RWPE1 (cell line): ENCODE data around the gene CNGB1.
"Not testable (repeated sequence)": the region's sequence is repeated elsewhere in the genome, so short reads cannot be mapped to it uniquely, and the experiment has no call there.

Experiments
- CTCF ChIA-PET: fragments of 350-600 bp; sonication (Branson Sonifier 250); formaldehyde crosslinking; extraction: SDS; loops from one replicate; lab custom pipeline; 2021; lab: Yijun Ruan, JAX
- POLR2A ChIA-PET: fragments of 400-600 bp; formaldehyde crosslinking; extraction: SDS; loops from one replicate; lab custom pipeline; 2020; ENCODE audit warnings: antibody characterized with exemption; ENCODE audit not compliant: low non-redundant PET; lab: Yijun Ruan, JAX
- DNase-seq: peaks from one replicate; pipeline ENCODE4 v3.0.0; 2012; ENCODE audit warnings: low spot score
- H3K27ac ChIP-seq: fragments of 450-650 bp; 2 replicates; pipeline ENCODE4 v1.5.1; 2017
- CTCF ChIP-seq: fragments of 450-650 bp; conservative IDR thresholded peaks from 2 replicates; pipeline ENCODE4 v1.5.1; 2017; ENCODE audit warnings: low read depth, mild to moderate bottlenecking

CNGB1 gene

GRCh38 chr16:58011652-58012051 lies 40.7 kb upstream of the CNGB1 start:
- POLR2A ChIA-PET, result no interaction called here
- CTCF ChIA-PET, result no interaction called here
- H3K27ac ChIP-seq, result no peak overlapping the region
- no peak for TF ChIP-seq CTCF
- DNase-seq, result no peak

- no peak for DNase-seq
- ChIA-PET CTCF (interaction anchor here (0.7 kb wide), 1 partner anchor 10 kb away, joined by 4 read pairs; the partner anchor contains the start of gene USB1), POLR2A (no interaction called here)
- no peak for TF ChIP-seq CTCF
- H3K27ac ChIP-seq, result no peak overlapping the region
These were observed 40.0 kb upstream of the CNGB1 start for GRCh38 chr16:58010886-58011285.

GRCh38 chr16:58009856-58010416 lies 39.0 kb upstream of the CNGB1 start:
- H3K27ac ChIP-seq, result no peak overlapping the region
- POLR2A ChIA-PET, result no interaction called here
- CTCF ChIA-PET, result interaction anchor here (0.6 kb wide), 1 partner anchor 163 kb away, joined by 4 read pairs; no protein-coding TSS in a partner anchor
- TF ChIP-seq CTCF, result no peak
- DNase-seq, result no peak

GRCh38 chr16:58004736-58005135 lies 33.8 kb upstream of the CNGB1 start:
- DNase-seq, POLR2A ChIA-PET: not testable (repeated sequence)
- CTCF ChIA-PET, result interaction anchor here (0.6 to 1.4 kb wide), 8 partner anchors 11 to 258 kb away, joined by 3 to 6 read pairs (median 3); no protein-coding TSS in a partner anchor
- peak overlapping the region; percentile 59 for H3K27ac ChIP-seq

GRCh38 chr16:58002936-58003335 lies 32.0 kb upstream of the CNGB1 start:
- no peak for DNase-seq
- H3K27ac ChIP-seq, result peak overlapping the region; percentile 86
- POLR2A ChIA-PET, result no interaction called here
- CTCF ChIA-PET, result interaction anchor here (0.6 kb wide), 1 partner anchor 101 kb away, joined by 3 read pairs; no protein-coding TSS in a partner anchor
- TF ChIP-seq CTCF, result no peak

- peak overlapping the region; percentile 86 for H3K27ac ChIP-seq
- POLR2A ChIA-PET, result no interaction called here
- CTCF ChIA-PET, result interaction anchor here (0.6 to 1.3 kb wide), 3 partner anchors 96 to 127 kb away, joined by 3 to 5 read pairs (median 5); partner anchors contain the start of gene CFAP20
- TF ChIP-seq CTCF, result no peak
- DNase-seq, result no peak
These were observed 31.5 kb upstream of the CNGB1 start for GRCh38 chr16:58002416-58002800.

GRCh38 chr16:58001781-58002415 lies 31.0 kb upstream of the CNGB1 start:
- DNase-seq, result no peak
- TF ChIP-seq CTCF, result no peak
- CTCF ChIA-PET, result interaction anchor here (0.5 to 4.0 kb wide), 8 partner anchors 9 to 397 kb away, joined by 3 to 36 read pairs (median 4); partner anchors contain the start of gene CFAP20
- POLR2A ChIA-PET, result interaction anchor here (0.6 kb wide), 1 partner anchor 85 kb away, joined by 3 read pairs; no protein-coding TSS in a partner anchor
- H3K27ac ChIP-seq, result peak overlapping the region; percentile 86
